WTC11 (cell line): ENCODE measurements around the gene FZR1.

Experiments
- JAZF1 ChIP-seq: fragments of 250-450 bp; sonication (Bioruptor Pico); IDR thresholded peaks from 2 replicates; pipeline ENCODE4 v1.9.0; 2021; ENCODE audit warnings: moderate library complexity, mild to moderate bottlenecking, inconsistent platforms
- TF ChIP-seq, protein P1 (sequence below): fragments of 200-600 bp; IDR thresholded peaks from 2 replicates; pipeline ENCODE4 v1.8.0; 2022; ENCODE audit warnings: antibody characterized with exemption

DNA sequence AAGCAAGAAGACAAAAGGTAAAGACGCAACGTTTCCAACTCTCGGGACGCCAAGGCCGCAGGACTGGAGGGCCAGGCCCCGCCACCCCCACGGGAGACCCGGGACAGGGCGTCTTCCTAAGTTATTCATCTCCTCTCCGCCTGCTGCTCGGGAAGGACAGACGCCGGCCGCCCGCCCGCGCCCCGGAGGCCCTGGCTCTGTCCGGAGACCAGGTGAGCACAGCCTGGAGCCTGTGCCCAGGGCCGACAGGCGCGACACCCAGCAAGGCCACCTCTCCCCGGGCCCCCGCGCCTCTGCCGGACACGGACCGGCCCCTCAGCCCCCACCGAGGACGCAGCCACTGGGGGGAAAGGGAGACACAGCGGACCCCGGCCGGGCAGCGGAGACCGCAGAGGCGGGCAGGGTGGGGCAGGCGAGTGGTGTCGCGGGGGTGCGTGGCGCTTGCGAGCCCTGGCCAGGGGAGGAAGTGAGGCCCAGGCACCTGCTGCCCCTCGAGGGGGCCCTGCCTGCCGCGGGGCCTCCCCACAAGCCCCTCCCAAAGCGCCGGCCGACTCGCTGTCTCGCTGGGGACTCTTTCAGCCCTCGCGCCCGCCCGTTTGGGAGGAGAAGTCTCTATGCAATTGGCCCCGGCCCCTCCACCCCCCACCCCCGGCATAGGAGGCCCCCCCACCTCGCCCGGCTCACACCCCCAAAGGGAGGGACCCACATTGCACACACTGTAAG, 43.0 kb upstream of the FZR1 start:
- TF ChIP-seq, protein P1, sequence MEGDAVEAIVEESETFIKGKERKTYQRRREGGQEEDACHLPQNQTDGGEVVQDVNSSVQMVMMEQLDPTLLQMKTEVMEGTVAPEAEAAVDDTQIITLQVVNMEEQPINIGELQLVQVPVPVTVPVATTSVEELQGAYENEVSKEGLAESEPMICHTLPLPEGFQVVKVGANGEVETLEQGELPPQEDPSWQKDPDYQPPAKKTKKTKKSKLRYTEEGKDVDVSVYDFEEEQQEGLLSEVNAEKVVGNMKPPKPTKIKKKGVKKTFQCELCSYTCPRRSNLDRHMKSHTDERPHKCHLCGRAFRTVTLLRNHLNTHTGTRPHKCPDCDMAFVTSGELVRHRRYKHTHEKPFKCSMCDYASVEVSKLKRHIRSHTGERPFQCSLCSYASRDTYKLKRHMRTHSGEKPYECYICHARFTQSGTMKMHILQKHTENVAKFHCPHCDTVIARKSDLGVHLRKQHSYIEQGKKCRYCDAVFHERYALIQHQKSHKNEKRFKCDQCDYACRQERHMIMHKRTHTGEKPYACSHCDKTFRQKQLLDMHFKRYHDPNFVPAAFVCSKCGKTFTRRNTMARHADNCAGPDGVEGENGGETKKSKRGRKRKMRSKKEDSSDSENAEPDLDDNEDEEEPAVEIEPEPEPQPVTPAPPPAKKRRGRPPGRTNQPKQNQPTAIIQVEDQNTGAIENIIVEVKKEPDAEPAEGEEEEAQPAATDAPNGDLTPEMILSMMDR = no peak
- TF ChIP-seq JAZF1 (CRISPR knock-in tag) = no peak
